H9 (cell line): ENCODE data around the gene SVEP1. TPM values are rescaled to one million over a fixed set of nuclear protein-coding genes. Genes with fewer than 3 reads are reported as not detected.

Source experiments
- DNase-seq: peaks from one replicate; pipeline ENCODE4 v3.0.0-alpha.2; 2017
- H2AFZ ChIP-seq: one replicate; pipeline ENCODE4 v1.6.1; 2013; ENCODE audit warnings: mild to moderate bottlenecking, low read length, control low read depth, moderate library complexity
- H2AK5ac ChIP-seq: 2 replicates; pipeline ENCODE4 v1.6.1; 2013; ENCODE audit warnings: low read length, control low read depth, mixed read lengths; ENCODE audit not compliant: insufficient read length
- H2BK120ac ChIP-seq: one replicate; pipeline ENCODE4 v1.6.1; 2013; ENCODE audit warnings: low read depth, mild to moderate bottlenecking, low read length, control low read depth, inconsistent platforms; ENCODE audit not compliant: poor library complexity, severe bottlenecking
- H2BK12ac ChIP-seq: 2 replicates; pipeline ENCODE4 v1.6.1; 2013; ENCODE audit warnings: low read length, control low read depth, mixed read lengths, low read depth; ENCODE audit not compliant: insufficient read length
- H2BK15ac ChIP-seq: 2 replicates; pipeline ENCODE4 v1.6.1; 2013; ENCODE audit warnings: low read depth, low read length, control low read depth
- H2BK20ac ChIP-seq: one replicate; pipeline ENCODE4 v1.6.1; 2013; ENCODE audit warnings: low read depth, mild to moderate bottlenecking, low read length, control low read depth, inconsistent platforms; ENCODE audit not compliant: poor library complexity, severe bottlenecking
- H2BK5ac ChIP-seq: 2 replicates; pipeline ENCODE4 v1.6.1; 2013; ENCODE audit warnings: low read length, control low read depth, mixed read lengths; ENCODE audit not compliant: insufficient read length
- H3K14ac ChIP-seq: 2 replicates; pipeline ENCODE4 v1.6.1; 2013; ENCODE audit warnings: low read length, control low read depth; ENCODE audit not compliant: insufficient read depth
- H3K18ac ChIP-seq: 2 replicates; pipeline ENCODE4 v1.6.1; 2013; ENCODE audit warnings: low read depth, mild to moderate bottlenecking, mixed read lengths, low read length, control low read depth; ENCODE audit not compliant: insufficient read length
- H3K23ac ChIP-seq: 2 replicates; pipeline ENCODE4 v1.6.1; 2013; ENCODE audit warnings: low read length, control low read depth, mixed read lengths, low read depth; ENCODE audit not compliant: insufficient read length
- H3K23me2 ChIP-seq: 2 replicates; pipeline ENCODE4 v1.6.1; 2013; ENCODE audit warnings: low read depth, mild to moderate bottlenecking, mixed read lengths, low read length, control low read depth; ENCODE audit not compliant: insufficient read length, poor library complexity, severe bottlenecking
- H3K27ac ChIP-seq: 2 replicates; pipeline ENCODE4 v1.5.1; 2013; ENCODE audit warnings: low read length, control low read depth, mixed read lengths, low read depth; ENCODE audit not compliant: insufficient read length
- H3K27me3 ChIP-seq: 2 replicates; pipeline ENCODE4 v1.6.1; 2013; ENCODE audit warnings: low read length, control low read depth, inconsistent platforms; ENCODE audit not compliant: insufficient read depth
- H3K4ac ChIP-seq: 2 replicates; pipeline ENCODE4 v1.6.1; 2013; ENCODE audit warnings: low read depth, mild to moderate bottlenecking, control low read depth, inconsistent platforms, low read length, moderate library complexity
- H3K4me1 ChIP-seq: 2 replicates; pipeline ENCODE4 v1.6.1; 2013; ENCODE audit warnings: low read length, control low read depth, inconsistent platforms; ENCODE audit not compliant: insufficient read depth
- H3K4me2 ChIP-seq: 2 replicates; pipeline ENCODE4 v1.6.1; 2013; ENCODE audit warnings: low read length, control low read depth, mixed read lengths; ENCODE audit not compliant: insufficient read length, insufficient read depth
- H3K56ac ChIP-seq: 2 replicates; pipeline ENCODE4 v1.6.1; 2013; ENCODE audit warnings: low read depth, mild to moderate bottlenecking, mixed read lengths, low read length, control low read depth; ENCODE audit not compliant: insufficient read length
- H3K79me1 ChIP-seq: 2 replicates; pipeline ENCODE4 v1.6.1; 2013; ENCODE audit warnings: low read depth, mild to moderate bottlenecking, moderate library complexity, low read length, control low read depth, inconsistent platforms; ENCODE audit not compliant: insufficient read depth, poor library complexity, severe bottlenecking
- H3K79me2 ChIP-seq: 2 replicates; pipeline ENCODE4 v1.6.1; 2013; ENCODE audit warnings: low read length, control low read depth, inconsistent platforms; ENCODE audit not compliant: insufficient read depth
- H3K9ac ChIP-seq: 2 replicates; pipeline ENCODE4 v1.6.1; 2013; ENCODE audit warnings: low read length, control low read depth, mixed read lengths; ENCODE audit not compliant: insufficient read length; ENCODE audit errors: extremely low read depth
- H3K9me3 ChIP-seq: one replicate; pipeline ENCODE4 v1.6.1; 2013; ENCODE audit warnings: low read depth, low read length, inconsistent platforms; ENCODE audit not compliant: control insufficient read depth
- H3T11ph ChIP-seq: one replicate; pipeline ENCODE4 v1.6.1; 2013; ENCODE audit warnings: mild to moderate bottlenecking, low read length, control low read depth, inconsistent platforms
- H4K20me1 ChIP-seq: one replicate; pipeline ENCODE4 v1.6.1; 2013; ENCODE audit not compliant: control insufficient read depth, insufficient read length, insufficient read depth
- H4K5ac ChIP-seq: 2 replicates; pipeline ENCODE4 v1.6.1; 2013; ENCODE audit warnings: low read depth, mild to moderate bottlenecking, mixed read lengths, low read length, control low read depth; ENCODE audit not compliant: insufficient read length
- H4K8ac ChIP-seq: replicated peaks from 2 replicates; pipeline ENCODE4 v1.6.1; 2013; ENCODE audit warnings: low read length, control low read depth, mixed read lengths, low read depth; ENCODE audit not compliant: insufficient read length
- H4K91ac ChIP-seq: 2 replicates; pipeline ENCODE4 v1.6.1; 2013; ENCODE audit warnings: low read depth, mild to moderate bottlenecking, moderate library complexity, mixed read lengths, low read length, control low read depth; ENCODE audit not compliant: insufficient read length
- H3K27ac Mint-ChIP-seq, 3 experiments: 2 replicates in 2 of 3; 3 replicates in 1 of 3; pipeline ENCODE4 v1.8.0; 2020 to 2021; ENCODE audit warnings: mixed read lengths in 3 of 3, mild to moderate bottlenecking in 1 of 3, moderate library complexity in 1 of 3
- H3K27me3 Mint-ChIP-seq: 2 replicates; pipeline ENCODE4 v1.8.0; 2021; ENCODE audit warnings: low read depth, mild to moderate bottlenecking, moderate library complexity, mixed read lengths
- H3K36me3 Mint-ChIP-seq, 3 experiments: 2 replicates in 2 of 3; 3 replicates in 1 of 3; pipeline ENCODE4 v1.8.0; 2020 to 2021; ENCODE audit warnings: low read depth in 3 of 3, mixed read lengths in 3 of 3; ENCODE audit not compliant: insufficient read depth in 1 of 3
- H3K4me1 Mint-ChIP-seq, 2 experiments: 2 replicates each; pipeline ENCODE4 v1.8.0; 2020; ENCODE audit warnings: mixed read lengths in 2 of 2
- H3K4me3 Mint-ChIP-seq, 2 experiments: 2 replicates in 1 of 2; 3 replicates in 1 of 2; pipeline ENCODE4 v1.8.0; 2020 to 2021; ENCODE audit warnings: mild to moderate bottlenecking in 2 of 2, mixed read lengths in 2 of 2, moderate library complexity in 1 of 2
- H3K9me3 Mint-ChIP-seq, 2 experiments: 2 replicates in 1 of 2; 3 replicates in 1 of 2; pipeline ENCODE4 v1.8.0; 2020; ENCODE audit warnings: mild to moderate bottlenecking in 2 of 2, mixed read lengths in 2 of 2, moderate library complexity in 1 of 2
- WGBS: extraction: QIAGEN DNeasy Blood & Tissue Kit; methylation state at CpG from one replicate; pipeline ENCODE4 v1.1.7; 2013; ENCODE audit warnings: missing lambda C conversion rate, low lambda C conversion rate, mixed read lengths; ENCODE audit not compliant: insufficient read length; ENCODE audit errors: extremely low coverage; 5-methylcytosine and 5-hydroxymethylcytosine counted together
- total RNA-seq: library from RNA; stranded (reverse); gene quantifications from 2 replicates; pipeline ENCODE4 v1.2.1, GENCODE V29; 2021
- TF ChIP-seq, protein P1 (sequence below): fragments of 200-600 bp; sonication (generic); conservative IDR thresholded peaks from 3 replicates; pipeline ENCODE4 v1.8.0; 2021; ENCODE audit warnings: antibody characterized with exemption, mild to moderate bottlenecking

The SVEP1 gene
- total RNA-seq, 1 experiment from 2014 or later, result 0.17 TPM

DNA sequence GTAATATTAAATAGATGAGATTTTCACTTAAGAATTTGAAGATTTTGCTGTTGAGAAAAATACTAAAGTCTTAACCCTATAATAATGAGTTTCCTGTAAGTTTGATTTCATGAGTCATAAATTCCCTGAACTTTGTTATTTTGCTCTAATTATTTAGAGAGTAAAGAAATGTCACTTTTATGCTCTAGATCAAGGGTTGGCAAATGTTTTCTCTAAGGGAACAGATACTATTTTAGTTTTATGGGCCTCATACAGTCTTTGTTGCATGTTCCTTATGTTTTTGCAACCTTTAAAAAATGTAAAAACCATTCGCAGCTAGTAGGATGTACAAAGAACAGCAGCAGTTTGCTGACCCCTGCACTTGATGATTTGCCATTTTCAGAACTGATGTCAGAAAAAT lies 241.4 kb downstream of the SVEP1 start:
- TF ChIP-seq, protein P1, sequence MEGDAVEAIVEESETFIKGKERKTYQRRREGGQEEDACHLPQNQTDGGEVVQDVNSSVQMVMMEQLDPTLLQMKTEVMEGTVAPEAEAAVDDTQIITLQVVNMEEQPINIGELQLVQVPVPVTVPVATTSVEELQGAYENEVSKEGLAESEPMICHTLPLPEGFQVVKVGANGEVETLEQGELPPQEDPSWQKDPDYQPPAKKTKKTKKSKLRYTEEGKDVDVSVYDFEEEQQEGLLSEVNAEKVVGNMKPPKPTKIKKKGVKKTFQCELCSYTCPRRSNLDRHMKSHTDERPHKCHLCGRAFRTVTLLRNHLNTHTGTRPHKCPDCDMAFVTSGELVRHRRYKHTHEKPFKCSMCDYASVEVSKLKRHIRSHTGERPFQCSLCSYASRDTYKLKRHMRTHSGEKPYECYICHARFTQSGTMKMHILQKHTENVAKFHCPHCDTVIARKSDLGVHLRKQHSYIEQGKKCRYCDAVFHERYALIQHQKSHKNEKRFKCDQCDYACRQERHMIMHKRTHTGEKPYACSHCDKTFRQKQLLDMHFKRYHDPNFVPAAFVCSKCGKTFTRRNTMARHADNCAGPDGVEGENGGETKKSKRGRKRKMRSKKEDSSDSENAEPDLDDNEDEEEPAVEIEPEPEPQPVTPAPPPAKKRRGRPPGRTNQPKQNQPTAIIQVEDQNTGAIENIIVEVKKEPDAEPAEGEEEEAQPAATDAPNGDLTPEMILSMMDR, result no peak
- Histone ChIP-seq H3K23me2 (no peaks in the 10 kb centered on the region), H2AFZ (no peak overlapping the region), H2BK12ac (no peak overlapping the region), H3K27me3 (no peaks in the 10 kb centered on the region), H3K79me1 (no peaks in the 10 kb centered on the region), H3K4me2 (no peak overlapping the region), H4K8ac (no peak overlapping the region), H3T11ph (no peak overlapping the region), H3K4ac (no peak overlapping the region), H3K18ac (no peak overlapping the region), H3K9ac (no peak overlapping the region), H2BK120ac (no peak overlapping the region), H2BK15ac (no peak overlapping the region), H3K27ac (no peak overlapping the region), H4K5ac (no peak overlapping the region), H2AK5ac (no peak overlapping the region), H4K20me1 (no peaks in the 10 kb centered on the region), H3K56ac (no peak overlapping the region), H3K9me3 (no peaks in the 10 kb centered on the region), H3K79me2 (no peaks in the 10 kb centered on the region), H3K23ac (no peak overlapping the region), H4K91ac (no peak overlapping the region), H3K14ac (no peak overlapping the region), H2BK5ac (no peak overlapping the region), H2BK20ac (no peak overlapping the region), H3K4me1 (no peaks in the 10 kb centered on the region)
- H3K4me1 Mint-ChIP-seq, result no peaks in the 10 kb centered on the region
- no peak for DNase-seq
- no peaks in the 10 kb centered on the region for H3K36me3 Mint-ChIP-seq
- H3K9me3 Mint-ChIP-seq, result no peaks in the 10 kb centered on the region
- no peak overlapping the region for H3K27ac Mint-ChIP-seq
- no CpG with 5 or more reads among the region's 1 CpG for WGBS
- no peak overlapping the region for H3K4me3 Mint-ChIP-seq
- no peaks in the 10 kb centered on the region for H3K27me3 Mint-ChIP-seq
